GM19035 (cell line): Measurements from ENCODE around the gene PITX2.
A peak's percentile ranks its signal among the peaks of the same experiment; 100 is the strongest.

Experiments
- ATAC-seq: cut with Tn5 transposase; IDR thresholded peaks from one replicate; pipeline ENCODE4 v1.9.1; 2021; ENCODE audit not compliant: unreplicated experiment

PITX2 gene

DNA sequence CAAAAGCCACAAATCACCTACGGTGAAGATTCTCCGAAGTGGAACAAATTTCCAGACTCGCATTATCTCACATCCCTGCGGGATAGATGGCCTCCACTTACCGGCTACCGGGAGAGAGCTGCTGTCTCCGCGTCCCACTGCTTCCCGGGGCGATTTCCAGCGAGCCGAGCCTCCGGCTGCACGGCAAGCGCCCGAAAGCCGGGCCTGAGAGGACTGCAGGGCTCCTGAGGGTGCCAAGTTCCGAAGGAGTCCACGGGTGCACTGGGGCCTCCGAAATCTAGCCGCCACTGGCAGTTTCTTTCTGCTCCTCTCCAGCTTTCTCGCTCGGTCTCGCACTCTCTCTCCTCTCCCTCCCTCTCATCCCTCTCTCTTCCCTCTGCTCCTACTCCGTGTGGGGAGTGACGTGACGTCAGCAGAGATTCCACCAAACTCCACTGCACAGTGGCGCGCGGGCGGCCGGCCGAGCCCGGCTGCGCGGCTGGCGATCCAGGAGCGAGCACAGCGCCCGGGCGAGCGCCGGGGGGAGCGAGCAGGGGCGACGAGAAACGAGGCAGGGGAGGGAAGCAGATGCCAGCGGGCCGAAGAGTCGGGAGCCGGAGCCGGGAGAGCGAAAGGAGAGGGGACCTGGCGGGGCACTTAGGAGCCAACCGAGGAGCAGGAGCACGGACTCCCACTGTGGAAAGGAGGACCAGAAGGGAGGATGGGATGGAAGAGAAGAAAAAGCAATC is 14.0 kb upstream of the PITX2 start:
- ATAC-seq = no peak

DNA sequence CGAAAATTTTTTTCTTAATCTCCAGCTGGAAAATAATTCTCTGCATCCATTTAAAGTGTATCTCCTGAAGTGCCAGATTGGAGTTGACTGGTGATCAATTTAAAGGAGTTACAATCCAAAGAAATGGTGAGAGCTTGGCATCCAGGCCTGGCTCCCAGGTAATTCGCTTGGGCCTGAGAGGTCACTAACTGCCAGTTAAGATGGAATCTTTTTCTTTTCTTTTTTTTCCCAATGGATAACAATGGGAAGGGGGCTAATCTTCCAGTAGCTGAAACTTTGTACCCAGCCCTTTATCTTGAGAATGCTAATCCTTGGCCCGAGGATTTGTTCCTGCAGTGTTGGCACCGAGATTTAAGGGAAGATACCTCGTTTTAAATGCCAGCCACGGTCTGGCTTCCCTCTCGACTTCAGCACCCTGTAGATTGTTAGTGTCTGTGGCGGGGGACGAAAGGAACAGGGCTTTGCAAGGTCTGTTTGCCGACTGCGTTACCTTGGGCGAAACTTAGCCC is 13.3 kb upstream of the PITX2 start:
- ATAC-seq = no peak

DNA sequence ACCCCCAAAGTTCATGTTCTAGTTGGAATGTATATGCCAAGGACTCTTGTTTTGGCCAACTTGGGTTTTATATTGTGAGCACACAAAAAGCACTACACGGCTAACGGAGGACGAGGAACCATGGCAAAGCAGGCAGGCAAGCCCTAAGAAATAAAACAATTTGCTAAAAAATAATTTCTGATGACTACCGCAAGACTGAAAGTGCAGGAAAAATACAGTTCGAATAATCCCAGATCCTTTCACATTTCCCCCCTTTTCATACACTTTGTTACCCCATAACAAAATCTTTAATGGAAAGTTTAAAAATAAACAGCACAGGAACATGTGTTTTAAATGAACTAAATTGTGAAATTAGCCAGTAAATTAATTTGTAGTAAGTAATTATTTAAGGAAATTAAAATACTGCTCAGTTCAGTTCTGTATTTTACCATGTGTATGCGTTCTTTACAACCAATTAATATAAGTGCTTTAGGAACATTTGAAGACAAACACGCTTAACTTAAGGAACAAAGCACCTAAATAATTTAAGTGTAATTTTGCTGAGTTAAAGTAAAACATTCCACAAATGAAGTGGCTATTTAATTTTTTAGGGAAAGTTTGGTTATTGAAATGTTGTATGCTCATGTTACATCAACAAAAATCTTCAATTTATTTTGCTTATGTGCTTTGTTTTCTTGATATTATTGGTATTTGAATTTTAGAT is 12.4 kb upstream of the PITX2 start:
- no peak for ATAC-seq

DNA sequence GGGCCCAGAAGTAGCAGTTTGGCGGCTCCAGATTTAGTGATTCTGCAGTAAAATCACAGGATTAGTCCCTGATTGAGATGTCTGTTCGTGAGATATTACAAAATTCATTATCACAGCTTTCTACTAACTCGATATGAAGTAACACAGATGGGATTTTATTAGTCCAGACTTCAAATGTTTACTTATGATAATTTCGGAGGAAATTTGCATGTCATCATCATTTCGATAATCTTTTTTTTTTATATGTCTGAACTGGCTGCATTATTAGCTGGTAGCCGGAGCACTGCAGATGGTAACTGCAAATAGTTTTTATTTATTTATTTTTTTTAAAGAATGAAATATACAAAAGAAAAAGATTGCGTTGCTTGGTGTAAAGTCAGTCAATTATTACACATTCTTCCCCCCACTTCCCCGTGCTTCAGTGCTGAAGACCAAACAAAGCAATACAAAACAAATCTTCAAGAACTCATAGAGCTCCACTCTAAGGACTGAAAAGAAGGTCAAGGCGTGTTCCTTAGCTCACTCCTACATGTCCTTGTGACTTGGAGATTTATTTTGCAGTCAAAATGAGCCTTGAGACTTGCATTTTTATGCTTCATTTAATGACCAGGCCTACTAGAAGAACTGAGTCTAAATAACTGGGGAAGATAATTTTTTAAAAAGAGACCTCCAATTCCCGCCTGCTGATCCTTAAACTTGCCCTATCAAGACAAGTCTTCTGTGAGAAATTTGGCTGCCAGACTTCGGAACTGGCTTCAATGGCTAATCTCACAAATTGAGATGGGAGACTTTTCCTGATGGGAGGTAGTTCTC is 11.7 kb upstream of the PITX2 start:
- no peak for ATAC-seq

DNA sequence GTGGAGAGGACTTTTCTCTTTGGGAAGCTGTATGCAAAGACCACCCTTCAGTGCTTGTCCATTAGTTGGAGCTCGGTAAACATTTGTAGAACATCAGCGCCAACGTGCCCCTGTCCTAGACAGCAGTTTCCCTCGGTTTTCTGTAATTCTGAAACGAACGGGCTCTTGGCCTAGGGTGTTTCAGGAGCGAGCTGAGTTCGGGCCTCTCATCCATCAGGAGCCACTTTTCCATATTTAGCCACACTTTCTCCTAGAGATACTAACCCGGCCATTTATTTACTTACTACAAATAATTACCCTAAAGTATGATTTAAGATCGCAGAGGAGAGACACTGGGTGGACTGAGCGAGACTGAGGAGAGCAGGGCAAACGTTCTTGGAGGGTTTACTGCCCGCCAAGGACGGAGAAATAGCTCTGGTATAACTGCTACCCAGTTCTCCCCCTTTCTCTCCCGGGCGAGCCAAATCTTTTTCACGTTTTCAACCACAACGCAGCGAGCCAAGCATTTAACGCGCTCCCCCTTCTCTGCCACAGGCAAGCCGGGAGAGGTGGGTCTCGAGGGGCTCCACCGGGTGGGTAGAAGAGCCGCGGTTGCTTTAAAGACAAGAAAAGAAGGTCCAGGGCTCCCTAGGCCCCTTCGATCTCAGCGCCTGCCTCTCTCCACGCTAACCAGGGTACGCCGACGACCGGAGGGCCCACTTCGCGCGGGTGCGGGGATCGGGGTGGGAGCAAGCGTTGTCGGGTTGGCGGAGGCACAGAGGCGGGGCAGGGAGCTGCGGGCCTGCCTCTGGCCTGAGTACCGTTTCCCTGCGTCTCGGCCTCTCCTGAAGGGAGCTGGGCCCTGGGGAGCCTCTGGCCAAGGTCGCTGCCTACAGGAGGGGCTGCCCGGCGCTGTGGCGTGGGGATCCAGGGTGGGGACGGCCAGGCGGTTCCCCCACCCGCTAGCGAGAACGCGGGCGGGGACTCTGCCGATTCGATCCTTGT is 10.8 kb upstream of the PITX2 start:
- ATAC-seq = no peak

DNA sequence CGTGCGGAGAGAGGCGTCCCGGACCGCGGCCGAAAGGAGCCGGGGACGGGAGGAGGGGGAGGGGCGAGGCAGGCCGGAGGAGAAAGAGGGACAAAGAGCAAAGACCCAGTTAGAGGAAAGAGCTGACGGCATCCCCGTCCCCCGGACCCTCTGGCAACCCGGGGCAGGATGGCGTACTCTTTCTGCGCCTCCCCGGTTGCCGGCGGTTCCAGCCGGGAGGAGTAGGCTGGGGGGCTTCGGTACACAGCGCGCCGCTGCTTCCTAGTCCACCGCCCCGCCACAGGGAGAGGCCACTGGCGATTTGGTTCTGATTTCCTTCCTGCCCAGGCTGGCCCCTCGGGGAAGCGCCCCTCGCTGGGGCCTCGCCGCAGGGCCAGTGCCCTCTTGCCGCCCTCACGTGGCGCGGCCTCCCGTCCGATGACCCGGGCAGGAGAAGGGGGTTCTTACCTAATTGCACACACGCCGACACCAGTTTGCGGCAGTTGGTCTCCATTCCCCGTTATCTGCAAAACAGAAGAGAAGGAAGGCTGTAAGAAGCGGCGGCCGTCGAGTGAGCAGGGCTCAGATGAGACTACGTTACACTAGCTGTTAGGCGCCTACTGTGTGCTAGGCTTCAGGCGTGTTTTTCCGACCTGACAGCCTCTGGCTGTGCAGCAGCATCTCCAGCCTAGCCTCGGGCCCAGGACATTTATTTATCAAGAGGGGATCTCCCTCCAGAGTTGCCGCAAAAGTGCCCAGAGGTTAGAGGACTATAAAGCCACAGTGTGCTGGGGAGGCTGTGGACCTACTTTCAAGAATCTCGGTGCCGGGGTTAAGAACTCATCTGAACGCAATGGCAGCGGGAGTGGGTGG is 9.9 kb upstream of the PITX2 start:
- no peak for ATAC-seq

DNA sequence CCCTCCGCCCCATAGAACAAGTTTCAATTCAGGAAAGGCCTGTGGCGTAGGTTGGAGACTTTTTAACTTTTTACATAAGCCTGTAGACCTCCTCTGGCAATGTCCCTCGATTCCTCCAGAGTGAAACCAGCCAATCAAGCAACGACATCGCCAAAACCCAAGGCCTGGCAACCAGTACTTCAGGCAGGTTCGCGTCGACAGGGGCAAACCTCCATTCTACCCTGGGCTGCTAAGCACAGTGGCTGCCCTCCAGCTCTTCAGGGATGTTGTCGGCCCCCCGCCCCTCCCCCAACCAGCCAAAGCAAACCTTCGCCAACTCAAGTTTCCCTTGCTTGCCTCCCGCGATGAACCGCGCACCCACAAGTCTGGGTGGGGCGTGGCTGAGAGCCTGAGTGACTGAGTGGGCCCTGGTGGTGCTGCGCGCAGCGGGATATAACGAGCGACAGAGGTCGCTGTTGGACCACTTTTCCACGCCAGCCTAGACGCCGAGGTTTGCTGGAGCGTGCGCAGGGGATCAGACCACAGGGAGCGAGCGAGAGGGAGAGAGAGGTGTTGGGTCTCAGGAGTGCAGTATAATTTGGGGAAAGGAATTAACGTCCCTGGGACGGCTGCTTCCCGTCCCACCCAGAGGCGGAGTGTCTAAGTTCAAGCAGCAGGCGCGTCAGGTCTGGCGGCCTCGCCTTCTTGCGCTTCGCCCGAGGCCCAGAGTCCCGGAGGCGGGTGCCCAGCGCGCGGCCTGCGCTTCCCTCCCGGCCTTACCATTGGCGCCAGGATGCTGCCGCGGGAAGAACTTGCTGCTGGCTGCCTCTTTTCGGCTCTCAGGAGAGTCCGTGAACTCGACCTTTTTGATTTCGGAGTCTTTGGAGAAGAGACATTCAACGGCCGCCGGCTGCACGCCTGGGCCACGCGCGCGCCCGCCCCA is 9.0 kb upstream of the PITX2 start:
- ATAC-seq = peak; percentile 96

DNA sequence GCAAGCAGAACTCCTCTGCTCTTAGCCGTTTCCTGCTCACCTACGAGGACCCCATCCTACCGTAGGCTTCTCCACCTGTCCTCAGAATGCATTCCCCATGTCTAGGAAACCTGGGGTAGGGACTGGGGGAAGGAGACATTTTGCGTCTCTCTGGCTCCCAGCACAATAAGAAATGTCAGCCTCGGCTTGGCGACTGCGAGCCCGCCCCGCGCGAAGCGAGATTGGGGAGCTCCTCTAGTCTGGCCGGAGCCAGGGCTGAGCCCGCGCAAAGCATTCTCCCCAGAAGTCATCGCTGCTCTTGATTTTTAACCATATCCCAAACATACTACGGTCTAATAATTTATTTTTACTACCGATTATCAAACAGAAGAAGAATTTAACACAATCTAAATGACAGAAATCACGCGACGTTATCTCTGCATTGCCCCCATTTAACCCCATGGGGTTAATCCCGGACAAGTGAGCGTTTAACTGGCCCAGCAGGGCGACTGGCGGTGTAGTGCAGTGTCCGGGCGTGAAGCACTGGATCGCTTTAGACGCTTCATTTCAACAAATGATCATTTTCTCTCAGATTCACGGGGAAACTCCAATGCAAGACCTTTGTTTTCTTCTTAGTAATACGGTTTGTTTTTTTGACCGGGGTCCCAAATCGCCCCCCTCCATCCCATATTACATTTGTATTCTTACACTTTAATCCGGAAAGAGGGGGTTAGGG is 8.0 kb upstream of the PITX2 start:
- ATAC-seq = no peak

DNA sequence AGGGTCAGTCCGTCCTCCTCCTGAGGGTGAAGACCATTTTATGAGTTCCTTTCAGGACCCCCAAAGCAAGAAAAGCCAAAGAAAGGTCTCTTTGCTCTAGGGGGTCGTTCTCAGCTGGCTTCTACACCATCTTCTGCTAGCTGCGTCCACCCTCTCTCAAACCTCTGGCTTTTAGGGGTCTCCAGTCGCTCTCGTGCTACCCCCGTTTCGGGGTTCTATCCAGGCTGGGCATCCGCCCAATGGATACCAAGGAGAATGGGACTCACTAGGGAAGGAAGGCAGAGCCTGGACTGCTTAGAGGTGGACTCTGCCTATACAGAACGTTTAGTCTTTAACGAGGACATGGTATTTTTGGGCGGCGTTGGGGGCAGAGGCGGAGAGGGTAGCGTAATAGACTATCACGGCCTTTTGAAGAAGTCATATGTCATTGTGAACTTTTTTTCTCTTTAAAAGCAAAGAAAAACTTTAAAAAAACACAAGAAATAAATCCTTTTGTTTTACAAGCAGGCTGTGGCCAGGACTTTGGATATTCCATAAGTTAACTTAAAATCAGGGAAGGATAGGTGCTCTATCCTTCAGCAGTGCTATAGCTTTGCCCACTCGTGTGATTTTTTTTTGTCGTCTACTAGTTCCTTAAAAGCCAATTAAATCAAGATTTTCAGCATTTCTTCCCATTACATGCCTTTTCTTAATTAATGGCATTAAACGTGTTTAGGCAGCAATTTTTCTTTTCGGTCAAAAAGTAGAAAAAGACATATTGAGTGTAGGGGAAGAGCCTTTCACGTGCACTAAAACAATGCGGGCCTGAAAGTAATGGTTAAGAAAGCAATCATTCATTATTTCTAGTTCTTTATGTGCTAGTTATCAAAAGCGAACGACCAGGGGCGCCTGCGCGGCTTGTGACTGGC is 7.2 kb upstream of the PITX2 start:
- no peak for ATAC-seq

DNA sequence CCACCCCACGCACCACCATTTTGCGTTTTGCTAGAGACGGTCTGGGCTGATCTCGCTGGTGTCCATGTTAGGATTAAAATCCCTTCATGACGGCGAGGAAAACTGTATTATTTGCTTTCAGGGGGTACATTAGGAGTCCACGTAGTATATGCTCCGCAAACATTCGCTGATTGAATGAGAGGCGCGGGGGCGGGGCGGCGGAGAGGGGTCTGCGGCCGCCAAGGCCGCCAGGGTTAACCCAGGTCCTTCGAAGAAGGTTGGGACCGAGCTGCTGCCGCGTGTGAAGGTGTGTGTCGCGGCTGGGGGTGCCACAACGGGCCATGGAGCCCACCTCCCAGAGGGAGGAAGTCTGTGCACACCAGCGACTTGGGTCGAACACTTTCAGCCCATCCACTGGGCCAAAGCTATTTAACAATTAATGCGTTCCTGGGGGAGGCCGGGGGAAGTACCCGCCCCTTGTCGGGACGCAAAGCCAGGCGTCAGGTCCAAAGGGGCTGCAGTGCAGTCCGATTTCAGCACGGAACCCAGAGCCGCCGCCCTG is 6.4 kb upstream of the PITX2 start:
- no peak for ATAC-seq

DNA sequence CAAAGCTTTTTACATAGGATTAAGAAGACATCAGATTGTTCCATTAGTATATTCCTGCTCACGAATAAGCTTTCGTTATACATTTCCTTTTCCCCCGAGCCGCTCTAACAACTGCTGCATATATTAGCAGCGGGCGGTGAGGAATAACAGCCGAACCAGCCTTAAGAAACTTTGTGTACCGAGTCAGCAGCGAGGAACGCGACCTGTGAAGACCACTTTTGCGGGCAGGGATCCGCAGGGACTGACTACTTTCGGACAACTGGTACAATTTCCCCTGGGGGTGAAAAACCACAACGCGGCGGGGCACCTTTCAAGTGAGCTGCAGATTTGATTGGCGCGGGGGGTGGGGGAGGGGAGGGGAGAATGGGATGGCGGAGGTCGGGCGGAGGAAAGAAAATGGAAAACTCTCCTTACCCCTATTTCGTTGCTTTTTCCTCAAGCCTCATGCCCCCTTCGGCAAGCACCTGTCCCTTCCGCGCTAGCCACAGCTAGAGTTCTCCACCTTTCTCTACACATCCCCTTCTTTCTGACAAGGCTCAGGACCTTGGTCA is 5.9 kb upstream of the PITX2 start:
- ATAC-seq = no peak

DNA sequence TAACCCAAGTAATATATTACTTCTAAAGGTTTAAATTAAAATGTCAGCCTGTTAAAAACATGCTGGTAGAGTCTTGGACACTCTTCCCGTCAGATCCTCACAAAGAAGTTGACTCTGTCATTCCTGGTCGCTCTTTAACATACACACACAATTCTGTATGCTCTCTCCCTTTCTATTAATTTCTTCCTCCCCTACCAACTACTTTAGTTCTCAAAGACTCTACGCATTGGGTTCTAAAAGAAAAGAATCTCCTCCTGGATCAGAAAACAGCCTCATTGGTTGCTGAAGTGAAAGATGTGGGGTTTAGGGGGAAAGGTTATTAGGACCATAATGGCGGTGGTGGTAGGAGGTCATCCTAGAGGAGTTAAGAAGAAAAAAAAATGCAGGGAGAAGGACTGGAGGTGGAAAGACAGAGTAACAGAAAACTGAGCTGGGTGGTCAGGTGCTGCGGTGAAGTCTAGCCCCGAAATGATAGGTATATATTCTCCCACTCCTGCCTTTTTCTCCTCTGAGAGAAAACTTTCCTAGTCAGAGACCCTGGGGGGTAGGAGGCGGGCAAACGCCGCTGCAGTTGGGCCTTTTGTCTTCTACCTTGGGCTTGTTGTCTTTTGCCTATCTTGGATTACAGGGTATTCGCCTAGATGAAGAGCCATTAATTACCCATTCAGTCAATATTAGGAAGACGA is 5.2 kb upstream of the PITX2 start:
- no peak for ATAC-seq

DNA sequence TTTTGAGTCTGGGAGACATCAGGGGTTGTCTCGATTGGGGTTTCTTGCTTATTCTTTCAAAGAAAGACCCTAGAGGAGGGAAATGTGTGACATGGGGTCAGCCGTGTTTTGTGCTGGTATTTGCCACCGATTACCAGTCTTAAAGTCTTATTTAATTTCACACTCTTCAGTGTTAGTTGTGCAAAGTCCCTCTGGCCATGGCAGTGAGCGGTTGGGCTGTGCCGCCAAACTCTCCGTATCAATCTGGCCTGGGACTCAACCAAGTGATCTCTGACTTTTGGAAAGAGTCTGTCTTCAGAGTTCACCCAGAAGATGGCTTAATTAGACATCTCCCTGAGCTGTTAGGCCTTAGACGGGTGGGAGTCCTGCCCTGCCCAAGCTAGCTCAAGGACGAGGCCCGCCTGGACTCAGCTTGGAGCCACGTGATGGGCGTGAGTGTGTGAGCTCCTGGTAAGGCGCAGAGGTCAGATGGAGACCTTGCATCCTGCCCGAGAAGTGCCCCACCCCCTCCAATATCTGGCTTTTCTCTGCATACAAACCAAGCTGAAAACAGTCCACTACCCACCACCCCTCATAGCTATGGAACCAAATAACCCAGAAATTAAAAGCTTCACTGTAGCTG is 3.8 kb upstream of the PITX2 start:
- ATAC-seq = no peak

DNA sequence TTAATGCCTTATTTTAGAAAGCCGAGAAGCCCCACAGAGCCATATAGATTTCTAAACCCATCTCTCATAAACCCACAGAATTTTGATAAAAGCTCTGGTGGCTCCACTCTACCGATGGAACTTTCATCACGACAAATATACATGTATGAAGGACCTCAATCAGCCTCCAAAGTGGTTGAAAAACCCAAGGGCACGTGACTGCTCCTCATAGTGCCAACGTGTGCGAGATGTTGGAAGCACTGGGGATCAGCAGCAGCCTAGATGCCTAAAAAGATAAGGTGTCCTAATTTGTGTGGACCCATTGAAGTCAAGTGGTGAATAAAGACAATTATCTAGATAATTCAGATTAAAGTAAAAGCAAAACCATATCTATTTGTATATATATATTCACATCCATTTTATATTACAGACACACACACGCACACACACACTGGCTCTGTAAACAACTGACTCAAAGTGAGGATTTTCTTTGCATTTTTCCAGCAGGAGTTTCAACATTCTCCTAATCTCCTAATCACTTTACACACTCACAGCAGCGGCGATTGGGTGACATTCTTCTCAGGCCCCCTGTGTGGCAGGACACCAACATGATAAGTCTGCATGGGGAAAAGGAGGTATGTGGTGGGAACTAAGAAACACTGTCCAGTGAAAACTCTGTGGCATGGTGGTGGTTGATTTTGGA is 2.8 kb upstream of the PITX2 start:
- no peak for ATAC-seq
